Endometrium (tissue), 2 donors: ENCODE data around the gene SH2D3C.

ENCODE experiments used
- FAIRE-seq: peaks from 2 replicates; lab custom pipeline; 2012; peaks lifted over from hg19 to GRCh38; lab: Jason Lieb, UNC
- donor health status: control.
- donor health status: control.

SH2D3C gene, protein sequence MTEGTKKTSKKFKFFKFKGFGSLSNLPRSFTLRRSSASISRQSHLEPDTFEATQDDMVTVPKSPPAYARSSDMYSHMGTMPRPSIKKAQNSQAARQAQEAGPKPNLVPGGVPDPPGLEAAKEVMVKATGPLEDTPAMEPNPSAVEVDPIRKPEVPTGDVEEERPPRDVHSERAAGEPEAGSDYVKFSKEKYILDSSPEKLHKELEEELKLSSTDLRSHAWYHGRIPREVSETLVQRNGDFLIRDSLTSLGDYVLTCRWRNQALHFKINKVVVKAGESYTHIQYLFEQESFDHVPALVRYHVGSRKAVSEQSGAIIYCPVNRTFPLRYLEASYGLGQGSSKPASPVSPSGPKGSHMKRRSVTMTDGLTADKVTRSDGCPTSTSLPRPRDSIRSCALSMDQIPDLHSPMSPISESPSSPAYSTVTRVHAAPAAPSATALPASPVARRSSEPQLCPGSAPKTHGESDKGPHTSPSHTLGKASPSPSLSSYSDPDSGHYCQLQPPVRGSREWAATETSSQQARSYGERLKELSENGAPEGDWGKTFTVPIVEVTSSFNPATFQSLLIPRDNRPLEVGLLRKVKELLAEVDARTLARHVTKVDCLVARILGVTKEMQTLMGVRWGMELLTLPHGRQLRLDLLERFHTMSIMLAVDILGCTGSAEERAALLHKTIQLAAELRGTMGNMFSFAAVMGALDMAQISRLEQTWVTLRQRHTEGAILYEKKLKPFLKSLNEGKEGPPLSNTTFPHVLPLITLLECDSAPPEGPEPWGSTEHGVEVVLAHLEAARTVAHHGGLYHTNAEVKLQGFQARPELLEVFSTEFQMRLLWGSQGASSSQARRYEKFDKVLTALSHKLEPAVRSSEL

DNA sequence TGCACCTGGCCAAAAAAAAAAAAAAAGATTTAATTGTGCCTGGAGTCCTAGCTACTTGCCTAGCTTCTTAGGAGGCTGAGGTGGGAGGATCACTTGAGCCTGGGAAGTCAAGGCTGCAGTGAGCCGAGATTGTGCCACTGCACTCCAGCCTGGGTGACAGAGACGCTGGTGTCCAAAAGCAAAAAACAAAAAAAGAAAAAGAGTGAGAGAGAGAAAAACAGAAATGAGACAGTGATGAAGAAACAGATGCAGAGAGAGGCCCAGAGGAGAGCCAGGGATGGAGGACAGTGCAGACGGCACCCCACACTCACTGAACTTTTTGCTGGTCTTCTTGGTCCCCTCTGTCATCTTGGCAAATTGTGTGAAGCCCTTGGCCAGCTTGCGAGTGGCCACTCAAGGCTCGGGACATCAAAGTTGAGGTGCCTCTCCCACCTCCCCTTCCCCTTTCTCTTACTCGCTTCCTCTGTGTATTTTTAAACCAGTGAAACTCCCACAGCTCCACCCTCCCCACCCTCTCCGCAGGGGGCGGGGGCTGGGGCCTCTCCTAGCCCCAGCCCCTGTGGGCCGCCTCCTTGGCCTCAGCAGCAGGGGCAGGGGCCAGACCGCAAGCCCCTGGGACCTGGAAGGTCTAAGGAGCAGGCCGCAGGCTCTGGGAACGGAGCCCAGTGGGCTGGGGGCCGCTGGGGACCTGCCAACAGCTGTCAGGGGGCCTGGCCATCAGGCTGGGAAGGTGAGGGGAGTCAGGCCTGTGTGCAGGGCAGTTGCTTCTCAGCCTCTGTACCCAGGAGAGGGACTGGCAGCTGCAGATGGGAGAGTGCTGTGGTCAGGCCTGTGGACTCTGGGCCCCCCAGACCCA is at the start of gene SH2D3C:
Gene SH2D3C, minus strand, starts transcription at position 387 of the 856 bp plus-strand sequence. Its CDS starts 39 bp downstream, at position 348.
- no peak for FAIRE-seq

DNA sequence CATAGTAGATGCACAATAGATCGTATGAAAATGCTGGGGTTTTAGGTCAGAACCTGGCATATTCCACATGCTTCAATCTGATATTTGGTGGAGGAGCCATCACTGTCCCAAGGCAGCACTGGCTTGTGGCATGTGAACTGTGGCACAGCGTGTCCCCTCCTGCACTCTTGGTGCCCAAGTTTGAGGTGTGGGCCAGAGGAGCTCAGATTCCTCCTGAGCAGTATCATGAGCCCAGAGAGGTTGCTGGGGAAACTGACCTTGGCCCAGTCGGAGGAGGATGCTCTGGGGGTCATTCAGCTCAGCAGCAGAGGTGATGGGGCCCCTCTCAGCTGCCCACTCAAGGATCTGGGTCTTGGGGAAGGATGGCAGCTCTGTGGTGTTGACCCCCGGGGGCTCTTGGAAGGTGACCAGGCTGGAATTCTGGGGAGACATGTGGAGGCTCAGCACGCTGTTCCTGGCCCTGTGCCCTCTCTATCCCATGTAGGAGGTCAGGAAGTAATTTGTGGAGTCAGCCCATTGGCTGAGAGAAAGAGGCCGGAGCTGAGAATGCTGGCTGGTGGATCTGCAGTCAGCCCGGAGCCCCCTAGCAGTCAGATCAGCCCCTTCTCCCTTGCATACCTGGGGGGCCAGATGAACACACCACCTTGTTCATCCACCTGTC is 47.9 kb upstream of the SH2D3C start:
- no peak for FAIRE-seq

DNA sequence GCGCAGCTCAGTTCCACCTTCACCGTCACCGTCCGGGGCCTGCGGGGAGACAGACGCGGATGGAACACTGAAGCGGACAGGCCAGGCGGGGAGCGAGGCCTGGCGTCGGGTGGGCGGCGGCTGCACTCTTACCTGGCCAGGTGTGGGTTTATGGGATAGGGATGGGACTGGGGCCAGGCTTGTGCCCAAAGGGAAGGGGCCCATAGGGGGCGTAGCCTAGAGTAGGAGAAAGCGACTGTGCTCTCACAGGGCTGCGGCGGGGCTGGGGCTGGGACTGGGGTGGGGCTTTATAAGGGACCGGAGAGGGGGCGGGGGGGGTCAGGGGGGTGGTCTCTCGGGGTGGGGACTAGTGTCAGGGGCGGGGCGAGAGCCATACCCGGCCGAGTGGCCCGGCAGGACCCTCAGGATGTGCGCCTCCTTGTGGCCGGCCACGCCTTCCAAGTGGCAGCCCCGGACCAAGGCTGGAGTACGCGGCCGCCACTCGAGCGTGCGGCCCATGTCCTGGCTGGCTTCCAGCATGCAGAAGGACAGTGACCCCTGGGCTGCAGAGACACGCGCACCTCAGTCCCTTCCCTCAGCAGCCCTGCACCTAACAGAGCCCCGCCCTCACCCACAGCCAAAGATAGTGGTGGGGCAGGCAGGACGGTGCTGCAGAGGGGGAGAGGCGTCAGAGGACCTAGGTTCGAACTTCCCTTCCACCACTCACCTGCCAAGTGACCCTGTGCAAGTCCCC is 47.0 kb upstream of the SH2D3C start:
- FAIRE-seq: no peak

DNA sequence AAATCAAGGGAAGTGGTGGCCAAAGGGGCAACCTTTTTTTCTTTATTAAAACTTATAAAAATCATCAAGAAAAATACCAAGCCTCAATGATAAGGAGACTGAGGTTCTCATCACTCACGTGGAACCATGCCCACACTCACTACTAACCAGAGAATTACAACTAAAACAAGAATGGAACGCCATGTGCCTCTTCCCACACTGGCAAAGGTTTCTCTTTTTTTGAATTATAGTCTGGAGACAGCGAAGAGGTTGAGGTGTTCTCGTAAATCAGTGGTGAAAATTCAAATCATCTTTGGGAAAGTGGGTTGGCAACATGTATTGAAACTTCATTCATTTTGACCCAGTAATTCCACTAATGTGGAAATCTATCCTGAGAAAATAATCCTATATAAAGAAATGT is 43.6 kb upstream of the SH2D3C start:
- FAIRE-seq: no peak

DNA sequence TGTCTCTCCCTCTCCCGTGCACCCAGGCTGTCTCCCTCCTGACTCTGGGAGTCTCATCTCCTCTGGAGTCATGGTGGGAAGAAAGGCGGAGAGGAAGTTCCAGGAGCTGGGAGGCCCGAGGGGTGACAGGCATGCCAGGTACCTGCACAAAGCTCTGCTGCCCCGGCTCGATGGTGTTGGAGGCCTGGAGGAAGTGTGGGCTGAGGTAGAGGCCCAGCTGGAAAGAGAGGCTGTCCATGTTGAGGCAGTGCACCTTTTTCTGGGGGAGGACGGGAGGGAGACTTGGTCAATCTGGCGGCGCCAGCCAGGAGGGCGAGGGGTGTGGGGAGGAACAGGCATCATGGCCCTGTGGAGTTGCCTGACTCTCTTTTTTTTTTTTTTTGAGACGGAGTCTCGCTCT is 40.1 kb upstream of the SH2D3C start:
- FAIRE-seq: no peak

DNA sequence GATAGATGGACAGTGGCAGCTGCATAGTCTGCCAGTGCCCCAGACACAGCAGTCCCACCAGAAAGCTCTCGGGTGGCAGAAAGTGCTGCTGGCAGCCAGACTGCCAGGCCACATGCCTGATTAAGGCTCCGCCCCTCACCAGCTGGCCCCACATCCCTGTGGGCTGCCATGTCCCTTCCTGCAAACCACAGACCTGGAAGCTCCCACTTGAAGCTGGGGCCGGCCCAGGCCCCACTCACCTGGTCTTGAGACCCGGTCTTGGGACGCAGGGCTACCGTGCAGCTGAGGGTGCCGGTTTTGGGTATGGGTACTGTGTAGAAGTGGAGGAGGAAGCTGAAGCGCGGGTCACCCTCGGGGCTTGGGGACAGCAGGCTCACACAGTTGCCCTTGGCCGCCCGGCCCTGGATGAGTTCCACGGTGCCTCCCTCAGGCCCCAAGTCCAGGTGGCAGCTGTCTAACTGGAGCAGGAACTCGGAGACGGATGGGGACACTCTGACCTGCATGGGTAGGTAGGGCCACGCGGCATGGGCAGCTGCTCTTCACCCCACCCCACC is 39.5 kb upstream of the SH2D3C start:
- FAIRE-seq: no peak

DNA sequence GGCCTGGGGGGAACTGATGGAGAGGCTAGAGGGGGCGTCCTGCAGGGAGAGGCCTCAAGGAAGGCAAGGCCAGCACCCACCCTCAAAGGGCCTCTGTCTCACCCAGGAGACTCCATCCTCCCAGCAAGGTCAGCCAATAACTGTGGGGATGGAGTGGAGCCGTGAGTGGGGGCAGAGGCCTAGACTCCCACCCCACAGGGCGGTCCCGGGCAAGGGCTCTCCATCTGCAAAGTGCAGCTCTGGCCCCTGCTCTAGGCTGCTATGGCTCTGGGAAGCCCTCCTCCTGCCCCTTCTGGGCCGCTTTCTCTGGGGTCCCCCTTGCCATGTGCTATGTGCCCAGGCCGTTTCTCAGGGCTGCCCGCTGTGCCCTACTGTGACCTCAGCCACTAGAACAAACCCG is 38.3 kb upstream of the SH2D3C start:
- FAIRE-seq: no peak

DNA sequence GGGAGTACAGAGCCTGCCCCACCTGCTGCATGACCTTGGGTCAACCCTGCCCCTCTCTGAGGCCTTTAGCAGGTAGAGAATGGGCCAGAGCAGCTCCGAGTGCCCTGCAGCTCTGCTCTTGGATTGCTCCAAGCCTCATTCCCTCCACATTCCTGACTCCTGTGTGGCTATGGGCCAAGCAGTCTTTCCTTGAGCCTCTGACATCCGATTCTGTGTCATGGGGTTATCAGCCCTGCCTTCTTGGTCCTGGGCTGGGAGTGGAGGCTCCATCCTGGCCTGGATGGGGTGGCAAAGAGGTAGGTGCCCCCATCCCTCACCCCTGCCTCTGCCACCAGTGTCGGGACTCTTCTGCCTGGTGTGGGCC is 37.9 kb upstream of the SH2D3C start:
- FAIRE-seq: no peak

DNA sequence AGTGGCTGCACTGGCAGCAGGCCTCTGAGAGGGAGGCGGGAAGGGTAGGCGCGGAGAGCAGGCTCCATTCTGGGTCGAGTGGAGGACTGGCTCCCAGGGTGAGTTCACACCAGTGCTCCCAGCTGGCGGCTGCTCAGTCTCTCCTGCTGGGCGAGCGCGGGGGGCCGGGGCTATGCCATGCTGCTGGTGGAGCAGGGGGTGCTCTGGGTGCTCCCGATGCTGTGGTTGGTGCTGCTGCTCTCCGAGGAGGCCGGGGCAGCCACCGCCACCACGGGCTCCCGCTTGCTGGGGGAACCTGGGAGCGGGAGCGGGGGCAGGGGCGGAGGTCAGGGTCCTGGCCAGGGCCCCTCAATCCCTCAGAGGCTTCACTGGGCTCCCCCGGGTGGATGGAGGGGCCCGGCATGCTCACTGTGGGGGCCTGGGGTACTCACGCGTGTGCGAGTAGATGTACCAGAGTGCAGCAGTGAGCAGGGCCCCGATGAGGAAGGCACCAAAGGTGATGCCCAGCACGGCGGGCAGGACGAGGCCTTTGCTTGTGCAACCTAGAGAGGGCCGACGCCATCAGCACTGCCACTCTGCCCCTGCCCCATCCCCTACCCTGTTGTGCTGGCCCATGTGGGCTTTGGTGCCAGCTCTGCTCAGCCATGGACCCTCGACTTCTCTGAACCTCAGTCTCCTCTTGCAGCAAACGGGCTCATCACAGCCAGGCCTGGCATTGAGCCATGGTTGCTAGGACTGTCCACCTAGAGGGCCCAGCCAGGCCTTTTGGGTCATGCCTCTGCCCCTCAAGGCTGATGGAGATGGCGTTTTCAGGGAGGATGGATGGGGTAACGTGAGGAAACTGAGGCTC is 37.3 kb upstream of the SH2D3C start:
- no peak for FAIRE-seq

DNA sequence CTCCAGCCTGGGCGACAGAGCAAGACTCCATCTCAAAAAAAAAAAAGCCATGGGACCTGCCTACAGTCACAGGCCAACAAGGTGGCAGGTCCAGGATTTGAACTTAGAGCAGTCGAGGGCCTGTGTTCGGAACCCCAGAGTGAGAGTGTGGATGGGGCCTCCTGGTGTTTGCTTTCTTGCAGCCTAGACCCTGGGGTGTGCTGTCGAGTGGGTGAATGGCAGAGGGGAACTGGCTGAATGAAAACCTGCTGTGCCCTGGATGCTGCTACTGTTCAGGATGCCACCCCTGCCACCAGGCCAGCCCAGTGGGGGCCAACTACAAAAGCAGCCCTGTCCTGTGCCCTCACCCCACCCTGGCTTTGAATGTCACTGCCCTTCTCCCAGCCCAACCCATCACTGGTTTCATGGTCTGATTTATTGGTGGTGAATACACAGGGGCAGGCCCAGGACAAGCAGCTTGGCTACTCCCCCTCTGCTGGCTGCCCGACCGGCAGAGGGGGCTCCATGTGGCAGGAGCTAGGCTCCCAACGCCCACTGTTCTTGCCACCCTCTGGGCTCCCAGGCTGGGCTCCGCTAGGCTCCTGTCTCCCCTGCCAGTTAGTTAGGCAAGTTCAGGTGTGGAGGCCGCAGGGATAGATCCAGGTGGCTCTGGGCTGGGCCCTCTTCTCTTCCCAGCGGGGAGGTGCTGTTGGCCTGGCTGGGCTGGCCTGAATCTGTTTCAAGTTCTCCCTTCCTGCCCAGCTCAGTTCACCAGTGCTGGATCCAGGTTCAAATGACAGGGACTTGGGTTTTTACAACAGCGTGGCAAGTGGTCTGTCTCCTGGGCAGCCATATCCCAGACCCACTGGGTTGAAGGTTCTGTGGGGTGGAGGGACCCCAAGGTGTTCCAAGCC is 36.4 kb upstream of the SH2D3C start:
- FAIRE-seq: no peak

DNA sequence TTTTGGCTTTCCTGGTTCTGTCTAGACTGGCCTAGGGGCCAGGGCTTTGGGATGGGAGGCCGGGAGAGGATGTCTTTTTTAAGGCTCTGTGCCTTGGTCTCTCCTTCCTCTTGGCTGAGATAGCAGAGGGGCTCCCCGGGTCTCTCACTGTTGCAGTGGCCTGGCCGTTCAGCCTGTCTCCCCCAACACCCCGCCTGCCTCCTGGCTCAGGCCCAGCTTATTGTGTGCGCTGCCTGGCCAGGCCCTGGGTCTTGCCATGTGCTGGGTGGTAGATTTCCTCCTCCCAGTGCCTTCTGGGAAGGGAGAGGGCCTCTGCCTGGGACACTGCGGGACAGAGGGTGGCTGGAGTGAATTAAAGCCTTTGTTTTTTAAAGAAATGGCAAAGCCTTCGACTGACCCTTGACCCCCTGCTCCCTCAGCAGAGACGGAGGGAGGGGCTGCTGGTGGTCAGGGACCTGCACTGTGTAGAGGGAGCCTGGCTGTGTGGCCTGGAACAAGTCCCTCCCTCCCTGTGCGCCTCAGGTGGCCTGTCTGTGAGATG is 35.3 kb upstream of the SH2D3C start:
- FAIRE-seq: no peak

DNA sequence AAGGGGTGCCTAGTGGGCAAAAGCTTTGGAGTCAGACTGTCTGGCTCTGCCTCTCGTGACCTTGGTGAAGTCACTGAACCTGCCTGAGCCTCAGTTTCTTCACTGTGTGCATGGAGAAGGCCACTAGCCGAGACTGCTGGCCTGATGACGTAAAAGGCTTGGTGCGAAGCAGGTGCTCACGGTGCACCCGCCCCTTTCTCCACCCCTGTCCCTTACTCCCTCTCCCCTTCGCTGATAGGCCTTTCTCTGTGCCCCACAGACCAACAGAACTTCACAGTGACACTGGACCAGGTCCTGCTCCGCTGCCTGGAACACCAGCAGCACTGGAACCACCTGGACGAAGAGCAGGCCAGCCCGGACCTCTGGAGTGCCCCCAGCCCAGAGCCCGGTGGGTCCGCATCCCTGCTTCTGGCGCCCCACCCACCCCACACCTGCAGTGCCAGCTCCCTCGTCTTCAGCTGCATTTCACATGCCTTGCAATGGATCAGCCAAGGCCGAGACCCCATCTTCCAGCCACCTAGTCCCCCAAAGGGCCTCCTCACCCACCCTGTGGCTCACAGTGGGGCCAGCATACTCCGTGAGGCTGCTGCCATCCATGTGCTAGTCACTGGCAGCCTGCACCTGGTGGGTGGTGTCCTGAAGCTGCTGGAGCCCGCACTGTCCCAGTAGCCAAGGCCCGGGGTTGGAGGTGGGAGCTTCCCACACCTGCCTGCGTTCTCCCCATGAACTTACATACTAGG is 34.6 kb upstream of the SH2D3C start:
- FAIRE-seq: no peak

DNA sequence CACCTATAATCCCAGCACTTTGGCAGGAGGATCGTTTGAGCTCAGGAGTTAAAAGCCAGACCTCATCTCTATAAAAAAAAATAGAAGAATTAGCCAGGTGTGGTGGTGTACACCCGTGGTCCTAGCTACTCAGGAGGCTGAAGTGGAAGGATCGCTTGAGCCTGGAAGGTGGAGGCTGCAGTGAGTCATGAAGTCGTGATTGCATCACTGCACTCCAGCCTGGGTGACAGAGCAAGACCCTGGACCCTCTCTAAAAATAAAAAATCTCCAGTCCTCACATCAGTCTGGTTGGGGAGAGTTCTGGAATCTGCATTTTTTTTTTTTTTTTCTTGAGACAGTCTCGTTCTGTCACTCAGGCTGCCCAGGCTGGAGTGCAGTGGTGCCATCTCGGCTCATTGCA is 33.5 kb upstream of the SH2D3C start:
- FAIRE-seq: no peak

DNA sequence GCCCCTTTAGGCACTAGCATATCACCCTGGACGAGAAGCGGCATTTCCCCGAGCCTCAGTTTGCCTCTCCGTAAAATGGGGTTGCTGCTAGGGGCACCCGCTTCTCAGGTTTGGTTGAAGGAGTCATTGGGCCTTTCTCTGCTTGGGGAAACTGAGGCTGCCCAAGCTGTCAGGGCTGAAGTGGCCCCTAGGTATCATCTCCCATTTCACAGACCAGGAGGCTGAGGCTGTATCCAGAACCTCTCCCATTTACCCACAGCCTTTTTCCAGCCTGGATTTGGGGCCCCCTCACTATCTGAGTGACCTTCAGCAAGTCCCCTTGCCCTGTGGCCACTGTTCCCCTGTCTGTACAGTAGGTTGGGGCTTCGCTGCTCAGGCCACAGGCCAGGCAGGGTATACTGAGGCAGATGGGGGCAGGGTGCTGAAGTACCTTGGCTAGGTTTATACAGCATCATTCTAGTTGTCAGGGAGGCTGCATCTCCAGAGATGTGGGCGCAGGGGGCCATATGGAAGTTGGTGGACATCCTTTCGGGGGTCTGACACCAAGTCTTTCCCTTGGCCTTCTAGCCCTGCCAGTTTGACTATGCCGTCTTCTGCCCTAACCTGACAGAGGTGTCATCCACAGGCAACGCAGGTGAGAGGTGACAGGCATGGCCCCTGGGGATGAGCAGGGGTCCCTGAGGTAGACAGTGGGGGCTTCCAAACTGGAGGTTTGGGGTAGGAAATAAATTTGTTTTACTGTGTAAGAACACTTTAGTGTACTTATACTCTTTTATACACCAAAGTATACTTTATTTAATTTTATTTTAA is 32.1 kb upstream of the SH2D3C start:
- FAIRE-seq: no peak

DNA sequence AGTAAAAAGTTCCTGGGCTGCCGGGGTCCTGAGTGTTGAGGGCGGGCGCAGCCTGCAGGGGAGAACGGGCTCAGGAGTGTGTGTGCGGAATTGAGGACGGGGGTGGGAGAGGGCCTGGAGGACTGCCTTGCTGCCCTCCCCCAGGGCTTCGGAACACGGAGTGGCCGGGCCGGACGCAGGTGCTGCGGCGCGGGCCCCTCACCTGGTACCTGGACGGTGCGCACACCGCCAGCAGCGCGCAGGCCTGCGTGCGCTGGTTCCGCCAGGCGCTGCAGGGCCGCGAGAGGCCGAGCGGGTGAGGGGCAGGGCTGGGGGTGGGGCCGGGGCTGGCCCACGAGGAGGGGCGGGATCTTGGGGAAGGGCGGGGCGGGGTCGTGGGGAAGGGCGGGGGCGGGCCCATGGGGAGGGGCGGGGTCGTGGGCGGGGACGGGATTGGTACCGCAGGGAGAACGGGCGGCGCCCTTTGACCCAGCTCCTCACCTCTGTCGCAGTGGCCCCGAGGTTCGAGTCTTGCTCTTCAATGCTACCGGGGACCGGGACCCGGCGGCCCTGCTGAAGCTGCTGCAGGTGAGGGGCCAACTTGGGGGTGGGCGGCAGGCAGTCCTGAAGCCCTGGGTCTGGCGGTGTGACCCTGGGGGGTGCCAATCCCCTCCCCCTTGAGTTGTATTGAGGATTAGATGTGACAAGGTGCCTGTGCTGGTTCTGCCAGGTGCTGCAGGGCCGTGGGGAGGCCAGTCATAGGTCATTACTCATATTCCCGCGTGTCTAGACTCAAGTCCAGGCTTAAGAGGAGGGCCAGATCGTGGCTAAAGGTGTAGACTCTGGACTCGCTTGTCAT is 31.3 kb upstream of the SH2D3C start:
- FAIRE-seq: no peak

DNA sequence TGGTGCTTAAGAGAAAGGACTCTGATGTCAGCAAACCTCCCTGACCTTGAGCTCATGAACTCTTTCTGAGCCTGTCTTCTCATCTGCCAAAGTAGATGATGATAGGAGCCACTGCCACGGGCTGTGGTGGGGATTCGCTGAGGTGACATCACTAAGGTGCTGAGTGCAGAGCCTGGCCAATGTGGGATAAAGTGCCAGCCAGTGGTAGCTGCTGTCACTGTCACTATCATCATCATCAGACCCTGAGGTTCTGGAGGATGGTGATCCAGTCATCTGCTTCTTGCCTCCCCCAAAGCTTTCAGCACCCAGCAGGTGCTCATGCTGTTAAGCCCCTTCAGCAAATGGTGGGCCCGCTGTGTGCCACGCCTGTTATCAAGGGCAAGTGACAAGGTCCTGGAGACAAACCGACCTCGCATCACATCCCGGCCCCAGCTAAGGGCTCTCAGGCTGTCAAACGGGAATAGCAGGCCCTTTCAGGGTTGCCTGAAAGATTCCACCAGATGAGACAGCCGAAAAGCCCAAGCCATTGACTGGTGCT is 30.6 kb upstream of the SH2D3C start:
- FAIRE-seq: no peak
